OCI-LY7 (cell line): ENCODE data around the gene FRMPD1. TPM values are rescaled to one million over a fixed set of nuclear protein-coding genes. Genes with fewer than 3 reads are reported as not detected.

ENCODE experiments used
- BruUV-seq: library from RNA; stranded (reverse); fragments of 400-500 nt; replicated peaks from 2 replicates; lab custom pipeline; 2021; lab: Mats Ljungman, UMichigan
- CTCF ChIA-PET: fragments of 300-600 bp; sonication (Branson Sonifier 250); formaldehyde crosslinking; loops from one replicate; lab custom pipeline; 2022; ENCODE audit warnings: antibody characterized with exemption; ENCODE audit not compliant: unreplicated experiment; lab: Charles Lee
- POLR2A ChIA-PET: fragments of 300-600 bp; sonication (Branson Sonifier 250); formaldehyde crosslinking; loops from one replicate; lab custom pipeline; 2022; ENCODE audit warnings: antibody characterized with exemption; lab: Charles Lee
- DNase-seq: peaks from one replicate; pipeline ENCODE4 v3.0.0-alpha.2; 2015; ENCODE audit warnings: low spot score
- H2AFZ ChIP-seq: fragments of 200-600 bp; sonication (generic), shearing (Covaris generic); 2 replicates; pipeline ENCODE4 v1.6.1; 2014; ENCODE audit warnings: mild to moderate bottlenecking, antibody characterized with exemption, low read length, moderate library complexity
- H3K27ac ChIP-seq: fragments of 200-600 bp; sonication (generic); 2 replicates; pipeline ENCODE4 v1.5.1; 2014; ENCODE audit warnings: mixed run types, low read depth, mild to moderate bottlenecking, moderate library complexity, low read length, inconsistent platforms; ENCODE audit not compliant: poor library complexity, severe bottlenecking
- H3K36me3 ChIP-seq: fragments of 200-600 bp; sonication (generic); 2 replicates; pipeline ENCODE4 v1.6.1; 2014; ENCODE audit warnings: mild to moderate bottlenecking, antibody characterized with exemption, low read length, moderate library complexity, mixed read lengths; ENCODE audit not compliant: insufficient read depth
- H3K4me1 ChIP-seq: fragments of 200-600 bp; sonication (generic); 2 replicates; pipeline ENCODE4 v1.5.1; 2014; ENCODE audit warnings: mild to moderate bottlenecking, low read length; ENCODE audit not compliant: insufficient read depth, poor library complexity, severe bottlenecking
- H3K4me2 ChIP-seq: fragments of 200-600 bp; sonication (generic); 2 replicates; pipeline ENCODE4 v1.6.1; 2014; ENCODE audit warnings: mild to moderate bottlenecking, low read length
- H3K4me3 ChIP-seq: fragments of 200-600 bp; sonication (generic); 2 replicates; pipeline ENCODE4 v1.5.1; 2014; ENCODE audit warnings: mild to moderate bottlenecking, low read depth, low read length; ENCODE audit not compliant: poor library complexity, severe bottlenecking
- H3K79me2 ChIP-seq: fragments of 200-600 bp; sonication (generic); 2 replicates; pipeline ENCODE4 v1.6.1; 2016; ENCODE audit warnings: low read depth, mild to moderate bottlenecking, low read length, moderate library complexity, mixed read lengths; ENCODE audit not compliant: insufficient read depth
- H3K9me2 ChIP-seq: fragments of 200-600 bp; sonication (generic); 2 replicates; pipeline ENCODE4 v1.6.1; 2016; ENCODE audit warnings: mild to moderate bottlenecking, low read length, mixed read lengths; ENCODE audit not compliant: insufficient read depth
- H3K9me3 ChIP-seq: fragments of 200-600 bp; sonication (generic); 2 replicates; pipeline ENCODE4 v1.6.1; 2014; ENCODE audit warnings: mild to moderate bottlenecking, mixed run types, low read length, mixed read lengths
- H4K20me1 ChIP-seq: fragments of 200-600 bp; sonication (generic); 2 replicates; pipeline ENCODE4 v1.6.1; 2014; ENCODE audit warnings: mild to moderate bottlenecking, antibody characterized with exemption, low read length, moderate library complexity, mixed read lengths; ENCODE audit not compliant: insufficient read depth
- CTCF ChIP-seq: fragments of 200-600 bp; sonication (generic); conservative IDR thresholded peaks from 2 replicates; pipeline ENCODE4 v1.5.1; 2014; ENCODE audit warnings: mild to moderate bottlenecking, antibody characterized with exemption, low read length, moderate library complexity, mixed read lengths
- EZH2phosphoT487 ChIP-seq: fragments of 200-600 bp; sonication (generic); IDR thresholded peaks from 2 replicates; pipeline ENCODE4 v1.6.1; 2018; ENCODE audit warnings: low read depth, borderline replicate concordance, mild to moderate bottlenecking, mixed run types, antibody characterized with exemption, low read length, moderate library complexity, mixed read lengths
- intact Hi-C: fragments of 100-400 bp; cut with micrococcal nuclease; formaldehyde crosslinking; loops from one replicate; pipeline ENCODE4 v1.10.0; 2022; ENCODE audit not compliant: unreplicated experiment
- total RNA-seq, 2 experiments: library from RNA; depleted of rRNA in 1 of 2; stranded (reverse); fragments of >200 nt in 1 of 2; shearing (Covaris generic) in 1 of 2; gene quantifications; 2 replicates each; pipeline ENCODE4 v1.2.3, GENCODE V29; 2014 to 2022

FRMPD1 gene
- total RNA-seq, 2 experiments from 2014 or later = not detected

GRCh38 chr9:37643214-37643613, 7.5 kb upstream of the FRMPD1 start:
- CTCF ChIA-PET = no interaction called here

GRCh38 chr9:37645903-37646506, 4.7 kb upstream of the FRMPD1 start:
- Histone ChIP-seq H3K27ac (no peak overlapping the region), H3K4me3 (no peak overlapping the region), H2AFZ (no peak overlapping the region), H3K79me2 (no peaks in the 10 kb centered on the region), H3K4me2 (no peak overlapping the region), H3K9me3 (no peaks in the 10 kb centered on the region), H3K4me1 (no peaks in the 10 kb centered on the region), H3K9me2 (no peaks in the 10 kb centered on the region), H4K20me1 (no peaks in the 10 kb centered on the region), H3K36me3 (no peaks in the 10 kb centered on the region)
- POLR2A ChIA-PET = interaction anchor here (0.5 to 0.6 kb wide), 2 partner anchors 60 to 143 kb away, joined by 3 read pairs; no protein-coding TSS in a partner anchor
- intact Hi-C loops = no loop called here
- no TSS peak for BruUV-seq
- CTCF ChIA-PET = no interaction called here
- TF ChIP-seq EZH2phosphoT487 (no peak), CTCF (no peak)
- no peak for DNase-seq

More at GRCh38 chr9:37643214-37643613, 7.5 kb upstream of the FRMPD1 start:
- no peak overlapping the region for H3K4me2 ChIP-seq
- DNase-seq = no peak
- no TSS peak for BruUV-seq
- no peak overlapping the region for H3K4me3 ChIP-seq
- no peak overlapping the region for H2AFZ ChIP-seq
- H3K27ac ChIP-seq = no peak overlapping the region
- no peaks in the 10 kb centered on the region for H3K4me1 ChIP-seq
- no peaks in the 10 kb centered on the region for H3K79me2 ChIP-seq
- TF ChIP-seq CTCF (no peak), EZH2phosphoT487 (no peak)
- H3K9me2 ChIP-seq = no peaks in the 10 kb centered on the region
- intact Hi-C loops = no loop called here
- H3K36me3 ChIP-seq = no peaks in the 10 kb centered on the region
- no peaks in the 10 kb centered on the region for H4K20me1 ChIP-seq
- POLR2A ChIA-PET = no interaction called here
- no peaks in the 10 kb centered on the region for H3K9me3 ChIP-seq

- H3K36me3 ChIP-seq = no peaks in the 10 kb centered on the region
- TF ChIP-seq EZH2phosphoT487 (no peak), CTCF (no peak)
- no peaks in the 10 kb centered on the region for H3K79me2 ChIP-seq
- no peak overlapping the region; the same call in 1 of the 2 replicates for H3K4me2 ChIP-seq
- no TSS peak for BruUV-seq
- no peak overlapping the region for H3K4me3 ChIP-seq
- no peaks in the 10 kb centered on the region for H4K20me1 ChIP-seq
- H3K9me2 ChIP-seq = no peaks in the 10 kb centered on the region
- no peaks in the 10 kb centered on the region for H3K9me3 ChIP-seq
- POLR2A ChIA-PET = no interaction called here
- H3K4me1 ChIP-seq = no peaks in the 10 kb centered on the region
- intact Hi-C loops = no loop called here
- H3K27ac ChIP-seq = no peak overlapping the region
- no peak for DNase-seq
- no peak overlapping the region for H2AFZ ChIP-seq
- CTCF ChIA-PET = no interaction called here
Observed at GRCh38 chr9:37650299-37650872, 368 bp upstream of the FRMPD1 start.
